BE2C (cell line): ENCODE measurements around the gene RXYLT1.

Experiments
- DNase-seq: peaks from one replicate; pipeline ENCODE4 v3.0.0-alpha.2; 2020
- H3K27me3 ChIP-seq: fragments of 250-450 bp; sonication (Bioruptor Pico); 2 replicates; pipeline ENCODE4 v1.5.1; 2020; ENCODE audit warnings: mild to moderate bottlenecking
- H3K36me3 ChIP-seq: fragments of 250-450 bp; sonication (Bioruptor Pico); 2 replicates; pipeline ENCODE4 v1.5.1; 2020; ENCODE audit warnings: mild to moderate bottlenecking
- H3K4me1 ChIP-seq: fragments of 250-450 bp; sonication (Bioruptor Pico); 2 replicates; pipeline ENCODE4 v1.5.1; 2020
- H3K4me3 ChIP-seq: 2 replicates; pipeline ENCODE4 v1.5.1; 2011; ENCODE audit warnings: low read depth, low read length
- H3K9me3 ChIP-seq: fragments of 250-450 bp; sonication (Bioruptor Pico); 2 replicates; pipeline ENCODE4 v1.5.1; 2020
- TF ChIP-seq, protein P1 (sequence below): IDR thresholded peaks from 2 replicates; pipeline ENCODE4 v1.5.1; 2012; ENCODE audit warnings: mild to moderate bottlenecking, low read depth, low read length

The RXYLT1 gene

DNA sequence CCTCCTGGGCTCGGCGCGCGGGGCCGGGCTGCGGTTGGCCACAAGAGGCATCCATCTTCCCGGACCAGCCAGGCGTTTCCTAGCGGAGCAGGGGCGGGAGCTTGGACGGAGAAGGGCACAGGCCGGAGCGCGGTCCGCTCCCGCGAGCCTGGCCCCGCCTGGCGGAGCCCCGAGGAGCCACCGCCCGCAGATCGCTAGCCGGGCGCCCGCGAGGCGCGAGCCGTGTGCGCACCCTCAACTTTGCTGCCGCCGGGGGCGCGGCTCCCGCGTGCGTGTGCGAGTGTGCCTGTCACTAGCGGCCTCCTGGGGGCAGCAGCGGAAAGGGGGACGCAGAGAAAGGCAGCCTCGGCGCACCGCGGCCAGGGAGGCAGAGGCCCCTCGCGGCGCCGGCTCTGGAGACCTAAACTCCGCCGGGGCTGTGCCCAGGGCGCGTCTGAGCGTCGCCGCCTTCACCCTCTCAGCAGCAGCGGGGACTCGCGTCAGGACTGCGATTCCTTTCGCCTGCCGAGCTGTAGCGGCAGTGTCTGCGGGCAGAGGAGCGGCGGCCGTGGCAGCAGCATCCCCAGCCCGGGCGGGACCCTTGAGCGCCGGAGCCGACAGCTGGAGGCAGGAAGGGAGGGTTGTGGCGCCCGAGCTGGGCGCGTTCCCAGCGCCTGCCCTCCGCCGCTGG lies 64.1 kb downstream of the RXYLT1 start:
- Histone ChIP-seq H3K4me3 (peak overlapping the region; percentile 100), H3K27me3 (no peaks in the 10 kb centered on the region), H3K4me1 (no peaks in the 10 kb centered on the region), H3K9me3 (no peaks in the 10 kb centered on the region), H3K36me3 (no peaks in the 10 kb centered on the region)
- TF ChIP-seq, protein P1, sequence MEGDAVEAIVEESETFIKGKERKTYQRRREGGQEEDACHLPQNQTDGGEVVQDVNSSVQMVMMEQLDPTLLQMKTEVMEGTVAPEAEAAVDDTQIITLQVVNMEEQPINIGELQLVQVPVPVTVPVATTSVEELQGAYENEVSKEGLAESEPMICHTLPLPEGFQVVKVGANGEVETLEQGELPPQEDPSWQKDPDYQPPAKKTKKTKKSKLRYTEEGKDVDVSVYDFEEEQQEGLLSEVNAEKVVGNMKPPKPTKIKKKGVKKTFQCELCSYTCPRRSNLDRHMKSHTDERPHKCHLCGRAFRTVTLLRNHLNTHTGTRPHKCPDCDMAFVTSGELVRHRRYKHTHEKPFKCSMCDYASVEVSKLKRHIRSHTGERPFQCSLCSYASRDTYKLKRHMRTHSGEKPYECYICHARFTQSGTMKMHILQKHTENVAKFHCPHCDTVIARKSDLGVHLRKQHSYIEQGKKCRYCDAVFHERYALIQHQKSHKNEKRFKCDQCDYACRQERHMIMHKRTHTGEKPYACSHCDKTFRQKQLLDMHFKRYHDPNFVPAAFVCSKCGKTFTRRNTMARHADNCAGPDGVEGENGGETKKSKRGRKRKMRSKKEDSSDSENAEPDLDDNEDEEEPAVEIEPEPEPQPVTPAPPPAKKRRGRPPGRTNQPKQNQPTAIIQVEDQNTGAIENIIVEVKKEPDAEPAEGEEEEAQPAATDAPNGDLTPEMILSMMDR: peak; percentile 85
- peak; percentile 95 for DNase-seq

DNA sequence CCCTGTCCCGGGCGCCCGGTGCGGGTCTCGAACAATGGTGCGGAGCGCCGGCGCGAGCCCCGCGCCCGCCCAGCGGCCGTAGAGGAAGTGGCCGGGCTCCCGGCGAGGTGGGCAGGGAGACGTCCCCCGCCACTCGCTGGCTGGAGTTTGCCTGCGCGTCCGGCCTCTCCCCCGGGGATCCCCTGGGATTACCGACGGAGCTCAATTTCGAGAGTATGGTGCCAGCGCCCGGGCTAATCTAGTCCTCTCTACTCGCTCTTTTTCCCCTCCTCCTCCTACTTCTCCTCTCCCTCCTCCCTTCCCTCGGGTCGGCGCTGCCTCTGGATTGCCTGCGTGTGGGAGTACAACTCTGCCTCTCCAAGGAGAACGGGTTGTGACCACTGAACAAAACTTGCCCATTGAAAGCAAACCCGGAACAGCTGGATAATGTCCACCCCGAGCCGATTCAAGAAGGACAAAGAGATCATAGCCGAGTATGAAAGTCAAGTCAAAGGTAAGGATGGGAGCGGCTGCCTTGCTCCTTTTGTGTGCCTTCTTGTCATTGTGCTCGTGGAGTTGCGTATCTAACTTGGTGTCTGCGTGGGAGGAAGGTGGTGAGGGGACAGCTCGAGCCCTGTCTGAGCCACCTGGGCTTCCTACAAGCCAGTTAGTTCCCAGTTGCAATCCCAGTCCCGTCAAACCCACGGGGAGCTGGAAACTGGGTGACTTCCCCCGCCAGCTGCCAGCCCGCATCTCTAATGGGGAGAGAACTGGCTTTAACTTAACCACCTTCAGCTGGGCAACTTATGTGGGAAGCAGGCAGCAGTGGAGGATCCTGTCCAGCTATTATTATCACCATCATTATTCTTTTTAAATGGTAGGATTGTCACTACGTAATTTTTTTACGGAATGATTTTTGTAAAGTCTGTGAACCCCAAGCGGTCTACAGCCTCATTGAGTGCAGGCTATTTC lies 65.0 kb downstream of the RXYLT1 start, which contains the start of gene SRGAP1:
Gene SRGAP1, plus strand, starts transcription at position 310 of the 951 bp plus-strand sequence. Its CDS starts 117 bp downstream, at position 427.
- Histone ChIP-seq H3K27me3 (no peaks in the 10 kb centered on the region), H3K36me3 (no peaks in the 10 kb centered on the region), H3K4me3 (peak within 1 kb of the TSS; percentile 100), H3K4me1 (peaks cover 3% of the 10 kb centered on the region; the same call in 1 of the 2 replicates), H3K9me3 (no peaks in the 10 kb centered on the region)
- DNase-seq: peak; percentile 81
- TF ChIP-seq, protein P1: peak; percentile 15

DNA sequence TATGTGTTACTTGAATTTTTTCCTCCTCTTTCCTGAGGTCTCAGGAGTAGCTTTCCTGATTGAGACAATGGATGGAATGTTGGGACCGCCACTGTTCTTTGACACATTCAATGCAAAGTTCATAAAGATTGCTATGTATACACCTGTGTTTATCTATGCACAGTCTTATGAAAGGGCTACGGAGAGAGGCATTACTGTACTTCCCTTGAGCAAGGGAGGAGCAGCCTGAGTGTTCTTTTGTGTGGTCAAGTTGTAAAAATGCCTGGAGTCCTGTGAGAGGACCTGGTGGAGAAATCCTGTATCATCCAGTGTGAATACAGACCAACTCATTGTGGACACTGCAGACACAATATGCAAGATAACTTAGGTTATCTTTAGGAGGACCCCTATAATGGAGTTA lies 66.0 kb downstream of the RXYLT1 start:
- TF ChIP-seq, protein P1: no peak
- peak overlapping the region; percentile 100 for H3K4me3 ChIP-seq
- H3K27me3 ChIP-seq: no peaks in the 10 kb centered on the region
- peaks cover 7% of the 10 kb centered on the region; the same call in 1 of the 2 replicates for H3K4me1 ChIP-seq
- no peak for DNase-seq
- no peaks in the 10 kb centered on the region for H3K9me3 ChIP-seq
- H3K36me3 ChIP-seq: no peaks in the 10 kb centered on the region

DNA sequence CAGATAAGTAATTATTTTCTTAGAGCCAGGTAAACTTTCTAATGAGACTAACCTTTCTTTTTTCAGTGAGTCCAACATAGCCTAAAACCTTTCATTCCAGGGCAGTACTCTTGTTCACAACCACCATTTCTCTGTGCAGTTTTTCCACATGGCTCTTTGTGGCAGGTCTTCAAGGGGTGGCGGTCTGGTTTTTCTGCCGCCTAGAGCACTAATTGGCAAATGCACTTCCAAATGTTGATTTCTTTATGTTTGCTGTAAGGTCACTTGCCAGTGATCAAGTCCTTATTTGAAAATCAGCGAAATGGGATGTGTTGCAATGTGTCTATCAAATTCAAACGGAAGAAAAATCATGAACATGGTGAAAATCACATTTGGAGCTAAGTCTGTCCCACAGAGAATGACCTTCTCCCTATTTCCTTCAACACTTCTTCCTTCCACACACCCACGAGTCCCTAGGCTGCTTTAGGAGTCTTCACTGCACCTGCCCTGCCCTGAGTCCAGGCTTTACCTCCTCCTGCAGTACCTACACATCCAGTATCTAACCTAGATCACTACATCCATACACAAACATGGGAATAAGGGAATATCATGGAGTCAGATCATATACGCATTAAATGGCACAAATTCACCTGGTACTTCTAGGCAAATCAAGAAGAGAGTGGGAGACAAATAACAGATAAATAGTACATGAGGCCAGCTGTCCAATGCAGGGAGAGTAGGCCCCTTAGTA lies 66.7 kb downstream of the RXYLT1 start:
- DNase-seq: peak; percentile 38
- no peaks in the 10 kb centered on the region for H3K9me3 ChIP-seq
- peak overlapping the region; percentile 100 for H3K4me3 ChIP-seq
- H3K27me3 ChIP-seq: no peaks in the 10 kb centered on the region
- TF ChIP-seq, protein P1: peak; percentile 26
- H3K36me3 ChIP-seq: no peaks in the 10 kb centered on the region
- peaks cover 7% of the 10 kb centered on the region; the same call in 1 of the 2 replicates for H3K4me1 ChIP-seq

DNA sequence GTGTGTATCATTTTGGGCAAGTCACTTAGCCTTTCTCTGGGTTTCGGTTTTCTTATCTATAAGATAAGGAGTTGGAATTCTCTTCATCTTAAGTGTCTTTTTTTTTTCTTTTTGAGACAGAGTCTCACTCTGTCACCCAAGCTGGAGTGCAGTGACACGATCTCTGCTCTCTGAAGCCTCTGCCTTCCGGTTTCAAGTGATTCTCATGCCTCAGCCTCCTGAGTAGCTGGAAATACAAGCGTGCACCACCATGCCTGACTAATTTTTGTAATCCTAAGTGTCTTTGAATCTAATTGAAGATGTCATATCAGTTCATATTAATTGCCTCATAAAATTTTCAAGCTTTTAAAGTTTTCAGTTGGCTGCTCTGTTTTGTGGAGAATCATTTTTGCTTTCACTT lies 68.7 kb downstream of the RXYLT1 start:
- H3K9me3 ChIP-seq: no peaks in the 10 kb centered on the region
- no peaks in the 10 kb centered on the region for H3K27me3 ChIP-seq
- DNase-seq: no peak
- TF ChIP-seq, protein P1: no peak
- H3K36me3 ChIP-seq: no peaks in the 10 kb centered on the region; the same call in 1 of the 2 replicates
- H3K4me3 ChIP-seq: no peak overlapping the region
- peaks cover 7% of the 10 kb centered on the region; the same call in 1 of the 2 replicates for H3K4me1 ChIP-seq
